ENCODE data around the gene HLA-DQA1. TPM values are rescaled to one million over a fixed set of nuclear protein-coding genes. Genes with fewer than 3 reads are reported as not detected.

Gene HLA-DQA1
- total and polyA plus RNA-seq, 9 of the 15 experiments (the other 6 are each of a cell fraction or from before 2014, with no cell fraction given): 0.04 to 0.49 TPM; not detected in 7

- CTCF ChIA-PET (ENCODE audit: low intra/inter-chr PET ratio): no interaction called here
- Histone ChIP-seq H3K27ac (ENCODE audit: extremely low read depth, low read depth, low read length) (no peak overlapping the region), H3K4me3 (no peak overlapping the region), H3K4me2 (ENCODE audit: insufficient read depth, low read length) (no peak overlapping the region), H3K9ac (ENCODE audit: insufficient read depth in 1 of 2, low read depth in 2 of 2, low read length in 2 of 2) (no peak overlapping the region), H3K4me1 (replicated peaks in 1 of 2; ENCODE audit: control insufficient read depth in 2 of 2, insufficient read depth in 2 of 2, low read length in 2 of 2) (no peaks in the 10 kb centered on the region), H2AFZ (ENCODE audit: low read depth, low read length) (no peak overlapping the region), H4K20me1 (replicated peaks; ENCODE audit: control insufficient read depth, insufficient read depth, low read length) (no peaks in the 10 kb centered on the region), H3K9me3 (replicated peaks; ENCODE audit: control insufficient read depth, insufficient read depth, low read depth, low read length) (no peaks in the 10 kb centered on the region), H3K36me3 (ENCODE audit: control insufficient read depth, insufficient read depth, low read length) (no peaks in the 10 kb centered on the region), H3K27me3 (ENCODE audit: control insufficient read depth in 2 of 2, insufficient read depth in 2 of 2, low read length in 2 of 2) (no peaks in the 10 kb centered on the region), H3K9me1 (ENCODE audit: control insufficient read depth, insufficient read depth, low read length) (no peaks in the 10 kb centered on the region), H3K79me2 (ENCODE audit: control insufficient read depth, insufficient read depth, low read length) (no peaks in the 10 kb centered on the region)
- POLR2A ChIA-PET: no interaction called here
- ATAC-seq (no peak), FAIRE-seq (no peak), DNase-seq (ENCODE audit: extremely low read depth in 1 of 4, low spot score in 3 of 4) (no peak)
- BruUV-seq (replicated peaks): no TSS peak
- no peak for TF ChIP-seq PTBP1 (IDR thresholded peaks at IDR 0.05; ENCODE audit: low read depth, low read length)
- no peak for TF ChIP-seq ZNF134 (CRISPR knock-in tag; conservative IDR thresholded peaks at IDR 0.05)
- TF ChIP-seq TCF7 (IDR thresholded peaks at IDR 0.05; ENCODE audit: borderline replicate concordance): no peak
- no peak for TF ChIP-seq GTF2B (IDR thresholded peaks at IDR 0.05; ENCODE audit: extremely low read depth, insufficient read length)
- no peak for TF ChIP-seq WHSC1 (IDR thresholded peaks at IDR 0.05; ENCODE audit: low read length)
- no peak for TF ChIP-seq ZNF436 (CRISPR knock-in tag; IDR thresholded peaks at IDR 0.05)
- no peak for TF ChIP-seq RERE (CRISPR knock-in tag; IDR thresholded peaks at IDR 0.05; ENCODE audit: borderline replicate concordance)
- no peak for TF ChIP-seq STAT5A (IDR thresholded peaks at IDR 0.05; ENCODE audit: borderline replicate concordance, low read length)
- no peak for TF ChIP-seq ZNF584 (CRISPR knock-in tag; IDR thresholded peaks at IDR 0.05; ENCODE audit: low read depth)
- TF ChIP-seq SP2 (IDR thresholded peaks at IDR 0.05; ENCODE audit: extremely low read depth, low read depth, low read length, poor library complexity, severe bottlenecking): no peak
- in situ Hi-C loops (cut with MboI): loop anchor here (5.0 kb wide), 1 partner anchor 103 kb away; the partner anchor contains the start of gene HLA-DQA2
- 0% methylated on average over 6 of the region's 8 CpGs for WGBS (ENCODE audit: insufficient coverage, low coverage, missing lambda C conversion rate)
- intact Hi-C loops (cut with micrococcal nuclease): no loop called here
These were observed 2.5 kb downstream of the HLA-DQA1 start for GRCh38 chr6:32639440-32640394.
